ENCODE results near the gene FMNL2.

GRCh38 chr2:152695763-152696162, 360.8 kb downstream of the FMNL2 start:
- no peak for TF ChIP-seq CTCF (IDR thresholded peaks at IDR 0.05; ENCODE audit: insufficient read depth, low read length, poor library complexity, severe bottlenecking)
- no peak for TF ChIP-seq EZH2phosphoT487 (conservative IDR thresholded peaks at IDR 0.05; ENCODE audit: low read length)

Data from SU-DHL-6 (cell line).